GOT3 (cell line): ENCODE data around the gene ZNF48.
"Not testable (repeated sequence)": the region's sequence is repeated elsewhere in the genome, so short reads cannot be mapped to it uniquely, and the experiment has no call there.

Source experiments
- DNase-seq: peaks from one replicate; lab custom pipeline; 2025; ENCODE audit warnings: mixed read lengths; lab: John Stamatoyannopoulos, UW

ZNF48 gene

DNA sequence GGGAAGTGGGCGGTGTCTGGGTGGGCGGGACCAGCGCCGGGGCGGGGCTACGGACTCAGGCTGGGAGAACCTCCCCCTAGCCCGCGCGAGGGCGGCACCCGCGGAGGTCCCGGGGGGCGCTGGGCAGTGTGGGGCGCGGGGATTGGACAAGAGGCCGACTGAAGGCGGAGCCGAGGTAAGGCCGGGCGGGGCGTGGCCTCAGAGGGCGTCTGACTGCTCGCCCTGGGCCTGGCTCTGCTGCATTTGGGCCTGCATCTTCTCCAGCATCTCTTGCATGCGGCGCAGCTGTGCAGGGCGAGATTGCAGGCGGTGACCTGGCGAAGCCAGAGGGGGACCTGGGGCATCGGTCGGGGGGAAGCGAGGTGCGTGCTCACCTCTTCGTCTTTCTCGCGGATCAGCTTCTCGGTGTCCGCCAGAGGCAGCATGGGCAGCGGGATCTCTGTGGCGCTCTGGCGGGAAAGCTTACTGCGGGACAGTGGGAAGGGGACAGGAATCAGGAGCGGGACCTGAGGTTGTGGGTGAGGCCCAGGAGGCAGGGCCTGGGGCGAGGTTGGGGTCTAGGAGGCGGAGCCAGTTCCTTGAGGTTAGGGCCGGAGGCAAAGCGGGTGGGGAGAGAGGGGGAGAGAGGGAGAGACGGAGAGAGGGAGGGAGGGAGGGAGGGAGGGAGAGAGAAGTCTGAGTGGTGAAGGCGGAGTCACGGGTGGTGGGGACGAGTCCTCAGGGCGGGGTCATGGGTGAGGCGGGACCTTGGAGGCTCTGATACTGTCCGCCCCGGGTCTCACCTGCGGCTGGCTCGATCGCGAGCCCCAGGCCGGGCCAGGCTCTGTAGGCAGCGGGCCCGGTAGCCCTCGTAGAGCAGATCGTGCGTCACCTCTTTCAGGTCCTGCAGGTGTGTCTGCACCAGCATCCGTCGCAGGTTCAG is 16.7 kb upstream of the ZNF48 start:
- peak; percentile 97 for DNase-seq

DNA sequence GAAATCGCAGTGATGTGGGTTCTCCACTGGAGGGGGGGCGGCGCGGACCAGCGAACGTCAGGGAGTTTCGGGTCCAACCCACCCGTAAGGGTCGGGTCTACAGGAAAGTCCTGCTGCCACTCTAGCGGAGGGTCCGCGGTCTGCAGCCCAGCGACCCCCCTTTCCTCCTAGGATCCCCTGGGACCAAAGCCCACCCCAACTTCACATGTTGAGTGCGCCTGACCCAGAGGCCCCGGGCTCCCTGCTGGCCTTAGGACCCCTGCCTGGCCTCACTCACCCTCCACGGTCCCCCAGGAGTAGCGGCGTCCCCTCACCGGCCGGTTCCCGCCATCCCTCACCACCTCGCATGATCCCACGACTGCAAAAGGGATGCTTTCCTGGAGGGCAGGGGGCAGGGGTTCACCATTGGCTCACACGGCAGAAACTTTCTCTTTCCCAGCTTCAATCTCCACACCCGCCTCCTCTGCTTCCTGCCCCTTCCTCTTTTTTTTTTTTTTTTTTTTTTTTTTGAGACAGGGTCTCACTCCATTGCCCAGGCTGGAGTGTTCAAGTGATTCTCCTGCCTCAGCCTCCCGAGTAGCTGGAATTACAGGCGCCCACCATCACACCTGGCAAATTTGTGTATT is 15.9 kb upstream of the ZNF48 start:
- DNase-seq = no peak

DNA sequence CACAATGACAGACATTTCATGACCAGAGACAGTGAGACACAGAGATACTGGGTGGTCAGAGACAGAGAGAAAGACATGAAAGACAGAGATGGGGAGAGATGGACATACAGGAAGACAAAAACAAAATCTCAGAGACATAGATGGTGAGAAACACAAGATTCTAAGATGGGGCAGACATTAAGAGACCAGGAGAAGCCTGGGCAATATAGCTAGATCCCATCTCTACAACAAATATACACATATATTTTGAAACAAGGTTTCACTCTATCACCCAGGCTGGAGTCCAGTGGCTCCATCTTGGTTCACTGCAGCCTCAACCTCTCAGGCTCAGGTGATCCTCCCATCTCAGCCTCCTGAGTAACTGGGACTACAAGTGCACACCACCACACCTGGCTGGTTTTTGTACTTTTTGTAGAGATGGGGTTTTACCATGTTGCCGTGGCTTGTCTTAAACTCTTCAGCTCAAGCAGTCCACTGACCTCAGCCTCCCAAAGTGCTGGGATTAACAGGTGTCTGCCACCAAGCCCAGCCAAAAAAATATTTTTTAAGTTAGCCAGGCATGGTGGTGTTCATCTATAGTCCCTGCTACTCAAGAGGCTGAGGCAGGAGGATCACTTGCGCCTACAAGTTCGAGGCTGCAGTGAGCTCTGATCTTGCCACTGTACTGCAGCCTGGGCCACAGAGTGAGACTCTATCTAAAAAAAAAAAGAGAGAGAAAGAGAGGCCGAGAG is 15.0 kb upstream of the ZNF48 start:
- no peak for DNase-seq

DNA sequence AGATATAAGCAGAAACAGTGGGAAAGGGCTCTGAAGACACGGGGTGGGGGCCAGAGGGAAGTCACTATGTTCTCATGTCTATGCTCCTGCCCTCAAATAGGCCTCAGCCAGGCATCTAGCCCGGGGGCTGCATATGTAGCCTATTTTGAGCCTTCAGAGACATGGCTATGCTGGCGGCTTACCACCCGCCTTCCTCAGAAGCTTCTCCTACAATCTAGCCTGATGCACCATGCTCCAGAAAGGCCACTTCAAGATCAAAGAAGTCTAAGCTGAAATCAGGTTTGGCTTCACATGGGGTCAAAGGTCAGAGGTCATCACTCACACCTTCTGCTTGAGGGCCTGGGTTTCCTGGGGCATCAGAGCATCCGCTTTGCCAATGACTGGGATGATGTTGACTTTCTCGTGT is 14.4 kb upstream of the ZNF48 start:
- DNase-seq = no peak

DNA sequence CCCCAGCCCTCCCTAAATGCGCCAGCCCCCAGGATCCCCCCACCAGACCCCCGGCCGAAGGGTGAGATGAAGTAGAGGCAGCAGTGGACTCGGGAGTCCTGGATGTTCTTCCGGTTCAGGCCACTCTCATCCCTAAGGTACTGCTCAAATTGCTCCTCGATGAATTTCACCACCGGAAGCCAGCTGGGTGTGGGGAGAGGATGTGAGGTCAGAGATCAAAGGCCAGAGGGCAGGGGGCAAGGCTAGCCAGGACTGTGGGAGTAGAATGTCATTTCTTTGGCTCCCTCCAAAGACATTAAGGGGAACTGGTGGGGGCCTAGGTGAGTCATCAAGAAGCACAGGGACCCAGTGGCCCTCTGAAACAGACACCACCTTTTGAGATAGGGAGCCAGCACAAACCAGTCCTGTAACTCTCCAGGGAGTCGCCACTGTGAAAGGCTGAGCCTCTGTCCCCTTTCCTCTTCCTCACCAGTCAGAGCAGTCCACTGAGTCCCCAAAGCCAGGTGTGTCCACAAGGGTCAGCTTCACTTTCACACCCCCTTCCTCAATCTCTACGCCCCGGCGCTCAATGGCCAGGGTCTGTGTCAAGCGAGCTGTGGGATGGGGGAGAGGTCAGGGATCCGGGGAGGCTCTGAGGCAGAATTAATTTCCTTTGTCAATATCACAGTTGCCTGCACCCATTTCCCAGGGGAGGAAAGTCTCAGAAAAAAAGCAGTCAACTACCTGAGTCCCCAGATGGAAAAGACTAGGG is 13.8 kb upstream of the ZNF48 start:
- no peak for DNase-seq

DNA sequence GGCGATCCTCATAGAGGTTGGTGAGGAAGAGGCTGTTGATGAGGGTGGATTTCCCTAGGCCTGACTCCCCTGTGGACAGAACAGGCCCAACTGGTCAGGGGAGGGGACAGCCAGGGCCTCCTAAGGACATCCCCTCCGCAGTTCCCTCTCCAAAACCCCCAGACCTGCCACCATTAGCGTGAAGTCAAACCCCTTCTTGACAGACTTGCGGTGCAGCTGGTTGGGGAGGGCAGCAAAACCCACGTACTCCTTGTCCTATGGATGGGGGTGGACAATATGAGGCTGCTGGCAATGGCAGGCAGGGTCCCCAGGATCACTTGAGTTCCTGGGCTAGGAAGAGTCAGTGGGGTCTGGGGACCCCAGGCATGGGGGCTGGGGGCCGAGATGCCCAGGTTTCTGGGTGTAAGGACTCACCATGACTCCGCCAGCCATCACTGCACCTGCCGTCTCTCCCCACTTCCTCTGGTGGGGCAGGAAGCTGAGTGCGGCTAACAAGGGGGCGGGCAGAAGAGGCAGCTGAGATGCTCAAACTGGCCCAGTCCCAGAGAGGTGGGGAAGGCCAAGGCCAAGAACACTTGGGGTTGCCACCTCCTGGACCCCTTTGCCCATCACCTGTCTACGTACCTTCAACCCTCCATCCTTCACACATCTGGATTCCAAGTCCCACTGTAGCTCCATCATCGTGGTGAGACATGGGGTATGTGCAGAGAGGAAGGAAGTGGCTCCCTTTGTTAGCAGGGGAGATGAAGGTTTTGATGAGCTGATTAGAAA is 12.9 kb upstream of the ZNF48 start, which contains the start of gene SEPTIN1:
TSS of gene SEPTIN1 (minus strand) at position 451 of the 771 bp plus-strand sequence. CDS start at position 432, 19 bp downstream.
- no peak for DNase-seq

DNA sequence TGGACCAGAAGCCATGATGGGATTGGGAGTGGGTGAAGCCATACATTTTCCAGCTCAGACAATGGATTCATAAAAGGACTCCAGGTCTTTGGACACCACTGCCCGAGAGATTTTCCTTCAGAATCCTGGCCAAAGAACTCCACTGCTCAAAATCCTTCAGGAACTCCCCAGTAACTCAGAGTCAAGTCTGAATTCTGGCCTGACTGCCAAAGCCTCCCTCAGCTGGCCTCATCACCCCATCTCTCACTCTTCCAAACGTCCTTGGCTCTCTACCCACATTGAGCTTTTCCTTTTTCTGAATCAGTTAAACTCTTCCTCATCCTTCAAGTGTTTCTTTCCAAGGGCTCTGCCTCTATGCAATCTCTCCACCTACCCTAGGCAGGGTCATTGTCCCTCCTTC is 11.7 kb upstream of the ZNF48 start:
- no peak for DNase-seq

DNA sequence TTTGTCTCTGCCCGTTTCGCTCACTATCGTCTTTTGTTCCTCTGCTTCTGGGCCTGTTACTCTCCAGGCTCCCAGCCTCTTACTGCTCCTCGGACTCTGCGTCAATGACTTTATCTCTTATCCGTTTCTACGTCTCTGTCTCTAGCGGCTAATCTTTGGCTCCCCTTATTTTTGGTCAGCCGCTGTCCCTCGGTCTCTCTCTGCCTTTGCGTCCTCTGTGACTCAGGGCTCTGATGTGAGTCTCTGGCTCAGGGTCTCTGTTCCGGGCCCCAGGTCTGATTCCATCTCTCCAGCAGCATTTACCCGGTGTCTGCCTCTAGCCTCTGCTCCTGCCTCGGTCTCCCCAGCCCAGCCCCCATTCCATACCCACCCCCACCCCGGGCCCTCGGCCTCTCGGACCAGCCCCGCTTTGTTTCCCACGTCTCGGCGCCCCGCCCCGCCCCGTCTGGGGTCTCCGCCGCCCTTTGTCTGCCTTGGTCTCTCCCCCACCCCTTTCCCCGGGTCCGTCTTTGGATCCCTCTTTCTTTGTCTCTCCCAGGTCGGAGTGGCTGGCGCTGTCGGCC is 547 bp upstream of the ZNF48 start:
- no peak for DNase-seq

DNA sequence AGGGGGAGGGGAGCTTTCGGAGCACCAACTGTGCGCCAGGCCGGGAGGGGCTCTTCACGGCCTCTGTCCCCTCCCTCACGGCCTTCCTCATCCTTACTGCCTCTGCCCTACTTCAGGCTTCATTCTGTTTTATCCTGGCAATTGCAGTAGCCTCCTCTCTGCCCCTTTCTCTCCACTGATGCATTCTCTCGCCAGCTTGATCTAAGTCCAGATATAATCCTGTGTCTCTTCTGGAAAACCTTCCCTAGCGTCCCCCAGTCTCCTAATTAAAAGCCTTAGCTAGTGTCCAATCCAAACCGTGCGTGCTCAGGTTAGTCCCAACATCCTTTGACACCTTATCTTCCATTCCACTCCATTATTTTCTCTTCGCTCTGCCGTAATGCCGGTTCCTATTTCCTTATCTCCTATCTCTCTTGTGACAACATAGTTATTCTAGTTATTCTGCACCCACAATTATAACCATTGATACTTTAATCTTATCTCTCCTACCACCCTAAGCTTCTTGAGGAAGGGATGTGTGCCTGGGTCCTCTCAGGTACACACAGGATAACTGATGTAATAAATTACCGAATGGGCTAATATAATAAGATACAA is 869 bp downstream of the ZNF48 start:
- no peak for DNase-seq

DNA sequence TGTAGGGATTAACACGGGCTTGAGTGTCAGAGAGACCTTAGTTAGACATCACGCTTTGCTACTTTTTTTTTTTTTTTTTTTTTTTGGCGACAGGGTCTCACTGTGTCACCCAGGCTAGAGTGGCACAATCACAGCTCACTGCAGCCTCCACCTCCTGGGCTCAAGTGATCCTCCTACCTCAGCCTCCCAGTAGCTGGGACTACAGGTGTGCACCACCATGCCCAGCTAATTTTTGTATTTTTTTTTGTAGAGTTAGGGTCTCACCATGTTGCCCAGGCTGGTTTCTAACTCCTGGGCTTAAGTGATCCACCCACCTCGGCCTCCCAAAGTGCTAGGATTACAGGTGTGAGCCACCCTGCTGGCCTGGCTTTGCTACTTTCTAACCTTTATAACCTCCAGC is 1.4 kb downstream of the ZNF48 start:
- not testable (repeated sequence) for DNase-seq

DNA sequence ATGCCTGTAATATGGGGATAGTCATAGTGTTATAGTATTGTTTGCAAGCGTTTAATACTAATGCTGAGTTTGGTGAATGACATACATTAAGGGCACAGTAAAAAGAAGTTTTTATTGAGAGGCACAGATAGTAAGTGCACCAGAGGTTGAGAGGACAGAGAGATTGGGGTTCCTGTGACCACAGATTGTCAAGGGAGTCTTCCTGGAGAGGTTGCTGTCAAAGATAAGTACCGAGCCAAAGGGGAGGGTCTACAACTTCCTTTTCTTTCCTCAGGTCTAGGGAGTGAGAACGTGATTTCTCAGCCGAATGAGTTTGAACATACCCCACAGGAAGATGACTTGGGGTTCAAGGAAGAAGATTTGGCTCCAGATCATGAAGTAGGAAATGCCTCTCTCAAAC is 1.8 kb downstream of the ZNF48 start:
- DNase-seq = no peak

DNA sequence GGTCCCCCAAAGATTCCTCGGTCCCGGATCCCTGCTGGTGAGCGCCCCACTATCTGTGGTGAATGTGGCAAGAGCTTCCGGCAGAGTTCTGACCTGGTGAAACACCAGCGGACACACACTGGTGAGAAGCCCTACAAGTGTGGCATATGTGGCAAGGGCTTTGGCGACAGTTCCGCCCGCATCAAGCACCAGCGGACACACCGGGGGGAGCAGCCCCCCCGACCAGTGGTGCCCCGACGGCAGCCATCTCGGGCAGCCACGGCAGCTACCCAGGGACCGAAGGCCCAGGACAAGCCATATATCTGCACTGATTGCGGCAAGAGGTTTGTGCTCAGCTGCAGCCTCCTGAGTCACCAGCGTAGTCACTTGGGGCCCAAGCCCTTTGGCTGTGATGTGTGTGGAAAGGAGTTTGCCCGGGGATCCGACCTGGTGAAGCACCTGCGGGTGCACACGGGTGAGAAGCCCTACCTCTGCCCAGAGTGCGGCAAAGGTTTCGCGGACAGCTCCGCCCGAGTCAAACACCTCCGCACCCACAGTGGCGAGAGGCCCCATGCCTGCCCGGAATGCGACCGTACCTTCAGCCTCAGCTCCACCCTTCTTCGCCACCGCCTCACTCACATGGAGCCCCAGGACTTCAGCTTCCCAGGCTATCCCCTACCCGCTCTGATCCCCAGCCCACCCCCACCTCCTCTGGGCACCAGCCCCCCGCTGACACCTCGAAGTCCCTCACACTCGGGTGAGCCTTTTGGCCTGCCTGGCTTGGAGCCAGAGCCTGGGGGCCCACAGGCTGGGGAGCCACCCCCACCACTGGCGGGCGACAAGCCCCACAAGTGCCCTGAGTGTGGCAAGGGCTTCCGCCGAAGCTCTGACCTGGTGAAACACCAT is 2.8 kb downstream of the ZNF48 start:
- no peak for DNase-seq

DNA sequence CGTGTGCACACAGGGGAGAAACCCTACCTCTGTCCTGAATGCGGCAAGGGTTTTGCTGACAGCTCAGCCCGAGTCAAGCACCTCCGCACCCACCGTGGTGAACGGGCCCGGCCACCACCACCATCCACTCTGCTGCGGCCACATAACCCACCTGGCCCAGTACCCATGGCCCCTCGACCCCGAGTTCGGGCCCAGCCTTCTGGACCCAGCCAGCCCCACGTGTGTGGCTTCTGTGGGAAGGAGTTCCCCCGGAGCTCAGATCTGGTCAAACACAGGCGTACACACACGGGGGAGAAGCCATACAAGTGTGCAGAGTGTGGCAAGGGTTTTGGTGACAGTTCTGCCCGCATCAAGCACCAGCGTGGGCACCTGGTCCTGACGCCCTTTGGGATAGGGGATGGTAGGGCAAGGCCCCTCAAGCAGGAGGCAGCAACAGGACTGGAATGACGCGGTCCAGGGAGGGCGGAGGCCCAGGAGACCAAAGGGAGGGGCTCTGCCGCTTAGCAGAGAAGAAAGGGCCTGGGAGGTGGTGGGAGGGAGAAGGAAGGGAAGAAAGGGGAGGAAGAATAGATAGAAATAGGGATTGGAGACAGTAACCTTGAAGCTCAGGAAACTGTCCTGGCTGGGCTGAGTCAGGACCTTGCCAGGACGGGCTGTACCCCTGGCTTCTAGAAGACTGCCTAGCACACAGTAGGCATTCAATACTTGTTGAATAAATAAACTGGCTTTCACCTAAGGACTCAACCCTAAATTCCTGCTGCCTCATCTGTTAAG is 3.6 kb downstream of the ZNF48 start:
- DNase-seq = no peak

DNA sequence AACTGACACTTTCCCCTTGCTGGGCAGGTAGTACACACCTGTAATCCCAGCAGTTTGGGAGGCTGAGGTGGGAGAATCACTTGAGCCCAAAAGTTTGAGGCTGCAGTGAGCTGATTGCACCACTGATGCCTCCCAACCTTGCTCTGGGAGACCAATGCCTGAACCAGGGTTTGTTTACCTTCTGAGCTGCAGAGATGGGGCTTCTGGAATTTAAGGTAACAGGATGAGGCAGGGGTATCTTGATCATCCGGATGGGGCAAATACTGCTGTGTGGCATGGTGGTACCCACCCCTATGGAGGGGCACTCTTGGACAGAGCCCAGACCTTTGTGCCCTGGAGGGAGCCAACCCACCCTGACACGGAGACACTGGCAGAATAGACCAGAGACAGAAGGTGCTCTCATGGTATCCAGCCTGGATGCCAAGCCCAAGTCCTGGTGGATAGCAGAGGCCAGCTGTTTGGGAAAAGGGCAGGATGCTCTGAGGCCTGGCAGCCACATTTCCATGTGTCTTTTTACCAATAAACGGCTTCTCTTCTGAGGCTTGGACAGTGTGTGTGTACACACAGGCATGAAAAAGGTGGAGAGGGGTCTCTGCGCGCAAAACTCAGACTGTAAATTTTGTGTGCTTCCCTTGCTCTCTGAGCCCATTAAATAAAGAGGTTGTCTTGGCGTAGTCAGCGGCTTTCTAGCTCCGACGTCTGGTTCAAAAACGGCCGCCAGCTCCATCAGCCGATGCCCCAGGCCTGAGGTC is 4.4 kb downstream of the ZNF48 start:
- no peak for DNase-seq

DNA sequence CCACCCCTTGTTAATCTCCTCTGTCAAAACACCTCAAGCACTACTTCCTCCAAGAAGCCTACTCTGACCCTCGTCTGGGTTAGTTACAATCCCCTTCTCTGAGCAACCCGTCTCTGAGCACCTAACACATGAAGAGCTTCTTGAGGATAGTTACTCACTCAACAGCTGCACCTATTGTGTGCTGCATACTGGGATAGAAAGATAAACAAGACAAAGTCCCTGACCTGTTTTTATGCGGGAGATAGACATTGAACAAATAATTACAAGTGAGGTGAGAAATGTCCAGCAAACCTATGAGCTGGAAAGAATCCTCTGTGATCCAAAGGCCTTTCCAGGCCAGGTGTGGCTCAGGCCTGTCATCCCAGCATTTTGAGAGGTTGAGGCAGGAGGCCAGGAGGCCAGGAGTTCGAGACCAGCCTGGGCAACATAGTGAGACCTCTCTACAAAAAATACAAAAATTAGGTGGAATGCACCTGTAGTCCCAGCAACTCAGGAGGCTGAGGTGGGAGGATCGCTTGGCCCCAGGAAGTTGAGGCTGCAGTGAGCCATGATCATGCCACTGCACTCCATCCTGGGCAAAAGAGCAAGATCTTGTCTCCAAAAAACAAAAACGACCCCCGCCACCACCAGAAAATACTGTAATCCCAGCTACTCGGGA is 6.7 kb downstream of the ZNF48 start:
- DNase-seq = no peak

DNA sequence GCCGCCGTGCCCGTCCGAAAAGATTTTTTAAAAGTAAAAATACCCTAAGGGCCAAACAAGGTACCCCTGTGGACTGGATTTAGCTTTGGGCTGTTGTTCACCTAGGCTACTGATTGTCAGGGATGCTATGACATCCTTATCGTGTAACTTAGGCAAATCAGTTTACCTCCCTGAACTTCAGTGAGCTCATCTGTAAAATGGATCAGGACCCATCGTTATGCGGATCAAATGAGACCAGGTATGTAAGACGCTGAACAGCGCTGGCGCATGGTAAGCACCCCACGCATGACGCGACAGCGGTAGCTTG is 11.5 kb downstream of the ZNF48 start:
- no peak for DNase-seq

DNA sequence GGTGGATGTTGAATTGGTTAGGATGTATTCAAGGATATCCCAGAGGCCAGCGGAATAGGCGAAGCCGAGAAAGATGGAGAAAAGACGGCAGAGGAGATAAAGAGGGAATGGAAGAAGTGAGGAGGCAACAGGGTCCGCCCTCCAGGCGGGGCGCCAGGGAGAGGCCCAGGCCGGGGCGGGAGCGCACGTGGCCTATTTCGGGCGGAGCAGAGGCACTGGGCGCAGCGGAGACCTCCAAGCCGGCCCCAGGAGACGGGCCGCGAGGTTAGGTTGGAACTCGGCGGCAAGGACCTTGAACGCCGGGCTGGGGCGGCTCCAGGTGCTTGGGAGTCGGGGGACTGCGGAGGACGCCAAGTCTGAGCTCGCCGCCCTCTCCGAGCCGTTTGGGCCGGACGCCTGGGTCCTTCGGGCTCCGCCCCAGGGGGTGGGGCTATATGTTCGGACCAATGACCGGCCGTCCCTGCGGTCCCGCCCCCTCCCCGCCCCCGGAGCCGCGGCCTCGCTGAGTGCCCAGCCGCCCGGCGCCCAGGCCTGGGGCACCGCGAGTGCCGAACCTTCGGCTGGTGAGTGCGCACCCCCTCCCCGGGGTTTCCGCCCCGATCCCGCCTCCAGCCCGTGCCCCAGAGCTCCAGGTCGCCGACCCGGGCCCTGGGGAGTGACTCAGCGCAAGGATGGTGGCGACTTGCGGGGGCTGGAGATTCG is 12.0 kb downstream of the ZNF48 start, which contains the start of gene ZNF771:
TSS of gene ZNF771 (plus strand) at position 505 of the 702 bp plus-strand sequence. CDS start 448 bp downstream, outside the sequence.
- peak; percentile 86 for DNase-seq
